Endothelial cell of umbilical vein (primary cell): ENCODE measurements around the gene PITPNM3. TPM values are rescaled to one million over a fixed set of nuclear protein-coding genes. Genes with fewer than 3 reads are reported as not detected.

ENCODE experiments used
- BruUV-seq: library from RNA; stranded (reverse); fragments of 400-500 nt; replicated peaks from 2 replicates; lab custom pipeline; 2021; lab: Mats Ljungman, UMichigan
- CTCF ChIA-PET: fragments of 300-600, 350-600 bp; sonication (Branson Sonifier 250); formaldehyde crosslinking; loops from one replicate; lab custom pipeline; 2021; ENCODE audit warnings: antibody characterized with exemption, inconsistent platforms; lab: Charles Lee
- POLR2A ChIA-PET: fragments of 300-600, 350-600 bp; sonication (Branson Sonifier 250); formaldehyde crosslinking; loops from one replicate; lab custom pipeline; 2021; ENCODE audit warnings: antibody characterized with exemption, inconsistent platforms; lab: Charles Lee
- DNase-seq: peaks from one replicate; pipeline ENCODE4 v3.0.0-alpha.2; 2011; ENCODE audit warnings: low read depth, low spot score
- FAIRE-seq: peaks from 2 replicates; lab custom pipeline; 2011; peaks lifted over from hg19 to GRCh38; lab: Jason Lieb, UNC
- H2AFZ ChIP-seq: 2 replicates; pipeline ENCODE4 v1.6.0; 2012; ENCODE audit warnings: low read depth, low read length, control low read depth, inconsistent platforms
- H3K27ac ChIP-seq: 2 replicates; pipeline ENCODE4 v1.5.1; 2011; ENCODE audit warnings: low read depth, mild to moderate bottlenecking, control low read depth, low read length, moderate library complexity; ENCODE audit not compliant: insufficient read depth
- H3K27me3 ChIP-seq, 2 experiments: 2 replicates each; pipeline versions ENCODE4 v1.6.0 to v1.6.1; 2011; ENCODE audit warnings: low read length in 2 of 2, mixed read lengths in 1 of 2; ENCODE audit not compliant: control insufficient read depth in 2 of 2, insufficient read depth in 2 of 2
- H3K36me3 ChIP-seq, 2 experiments: 2 replicates in 1 of 2; 3 replicates in 1 of 2; pipeline ENCODE4 v1.5.1; 2011; ENCODE audit warnings: low read length in 2 of 2, mild to moderate bottlenecking in 1 of 2, moderate library complexity in 1 of 2; ENCODE audit not compliant: control insufficient read depth in 2 of 2, insufficient read depth in 2 of 2; ENCODE audit errors: extremely low read depth in 1 of 2
- H3K4me1 ChIP-seq: 3 replicates; pipeline ENCODE4 v1.5.1; 2011; ENCODE audit warnings: mild to moderate bottlenecking, low read length; ENCODE audit not compliant: control insufficient read depth, insufficient read depth; ENCODE audit errors: extremely low read depth
- H3K4me2 ChIP-seq: 2 replicates; pipeline ENCODE4 v1.6.1; 2011; ENCODE audit warnings: low read length, control low read depth, mixed read lengths; ENCODE audit not compliant: insufficient read depth
- H3K4me3 ChIP-seq, 3 experiments: fragments of 200-600 bp in 1 of 3; sonication (generic), shearing (Covaris generic) in 1 of 3; replicated peaks in 1 of 3; 2 replicates each; pipeline ENCODE4 v1.5.1; 2011 to 2016; ENCODE audit warnings: control low read depth in 3 of 3, low read length in 3 of 3, mild to moderate bottlenecking in 2 of 3, inconsistent platforms in 1 of 3, low read depth in 1 of 3, moderate library complexity in 1 of 3; ENCODE audit not compliant: insufficient read depth in 1 of 3
- H3K79me2 ChIP-seq: 2 replicates; pipeline ENCODE4 v1.6.0; 2012; ENCODE audit warnings: low read length, inconsistent platforms; ENCODE audit not compliant: control insufficient read depth, insufficient read depth
- H3K9ac ChIP-seq: replicated peaks from 2 replicates; pipeline ENCODE3; 2011; ENCODE audit warnings: low read length, control low read depth; ENCODE audit not compliant: insufficient read depth; ENCODE audit errors: extremely low read depth
- H3K9me1 ChIP-seq: replicated peaks from 3 replicates; pipeline ENCODE4 v1.6.0; 2011; ENCODE audit warnings: mild to moderate bottlenecking, low read length; ENCODE audit not compliant: control insufficient read depth, insufficient read depth; ENCODE audit errors: extremely low read depth
- H3K9me3 ChIP-seq: replicated peaks from 2 replicates; pipeline ENCODE4 v1.5.1; 2012; ENCODE audit warnings: low read length, inconsistent platforms; ENCODE audit not compliant: control insufficient read depth, insufficient read depth
- H4K20me1 ChIP-seq: replicated peaks from 2 replicates; pipeline ENCODE3; 2011; ENCODE audit warnings: mild to moderate bottlenecking, low read length; ENCODE audit not compliant: control insufficient read depth, insufficient read depth; ENCODE audit errors: extremely low read depth
- EZH2 ChIP-seq: IDR thresholded peaks from 2 replicates; pipeline ENCODE4 v1.6.1; 2012; ENCODE audit warnings: borderline replicate concordance, low read depth, mild to moderate bottlenecking, moderate library complexity, low read length, inconsistent platforms; ENCODE audit not compliant: severe bottlenecking
- FOS ChIP-seq: IDR thresholded peaks from 2 replicates; pipeline ENCODE4 v1.6.1; 2011; ENCODE audit warnings: mild to moderate bottlenecking, low read length, moderate library complexity, borderline replicate concordance; ENCODE audit not compliant: insufficient read depth
- GATA2 ChIP-seq: IDR thresholded peaks from 2 replicates; pipeline ENCODE4 v1.7.0; 2011; ENCODE audit warnings: low read depth, mild to moderate bottlenecking, moderate library complexity, mixed read lengths, low read length; ENCODE audit not compliant: insufficient read length, insufficient read depth
- JUN ChIP-seq: IDR thresholded peaks from 2 replicates; pipeline ENCODE4 v1.6.1; 2011; ENCODE audit warnings: borderline replicate concordance, low read depth; ENCODE audit not compliant: insufficient read length, insufficient read depth
- MYC ChIP-seq: IDR thresholded peaks from one replicate; pipeline ENCODE4 v1.6.1; 2011; ENCODE audit warnings: mild to moderate bottlenecking, low read depth, low read length
- POLR2A ChIP-seq: IDR thresholded peaks from 2 replicates; pipeline ENCODE4 v1.6.1; 2012; ENCODE audit warnings: low read depth, mild to moderate bottlenecking, control low read depth, low read length
- POLR2AphosphoS5 ChIP-seq: IDR thresholded peaks from 2 replicates; pipeline ENCODE4 v1.6.1; 2012; ENCODE audit warnings: low read depth, mild to moderate bottlenecking, control low read depth, low read length, moderate library complexity; ENCODE audit not compliant: insufficient read depth
- dilution Hi-C: fragments of 300-500 bp; cut with MboI; formaldehyde crosslinking; loops from one replicate; pipeline ENCODE4 v1.15.0; 2019; ENCODE audit warnings: low sequenced_read_pairs; ENCODE audit not compliant: extremely low pct_ligation_motif_present
- intact Hi-C: fragments of 100-400 bp; cut with micrococcal nuclease; formaldehyde crosslinking; loops from one replicate; pipeline ENCODE4 v1.10.0; 2022
- polyA plus RNA-seq, 4 experiments: library from polyadenylated mRNA; depleted of rRNA in 3 of 4; stranded (reverse) in 3 of 4; unstranded in 1 of 4; fragments of >200 nt; gene quantifications; 2 replicates each; pipeline versions ENCODE4 v1.2.1 to v1.2.3, GENCODE V29; 2011 to 2012; ENCODE audit warnings: missing spikeins in 1 of 4
- total RNA-seq: library from RNA; stranded (reverse); gene quantifications from 2 replicates; pipeline ENCODE4 v1.2.3, GENCODE V29; 2021
- TF ChIP-seq, protein P1 (sequence below), 2 donors: IDR thresholded peaks; 1 replicate in 1 of 2; 2 replicates in 1 of 2; pipeline ENCODE4 v1.5.1; 2011; ENCODE audit warnings: low read length in 2 of 2, mild to moderate bottlenecking in 2 of 2, moderate library complexity in 2 of 2, control low read depth in 1 of 2, inconsistent platforms in 1 of 2, low read depth in 1 of 2; ENCODE audit not compliant: insufficient read depth in 1 of 2; ENCODE audit errors: extremely low read depth in 1 of 2
- TF ChIP-seq, protein P2 (sequence below): IDR thresholded peaks from 2 replicates; pipeline ENCODE4 v1.6.1; 2011; ENCODE audit not compliant: insufficient read depth, insufficient read length

PITPNM3 gene
- total and polyA plus RNA-seq, 2 donors (not counting 3 experiments of a cell fraction or from before 2014, with no cell fraction given), result 1.0 to 1.9 TPM

DNA sequence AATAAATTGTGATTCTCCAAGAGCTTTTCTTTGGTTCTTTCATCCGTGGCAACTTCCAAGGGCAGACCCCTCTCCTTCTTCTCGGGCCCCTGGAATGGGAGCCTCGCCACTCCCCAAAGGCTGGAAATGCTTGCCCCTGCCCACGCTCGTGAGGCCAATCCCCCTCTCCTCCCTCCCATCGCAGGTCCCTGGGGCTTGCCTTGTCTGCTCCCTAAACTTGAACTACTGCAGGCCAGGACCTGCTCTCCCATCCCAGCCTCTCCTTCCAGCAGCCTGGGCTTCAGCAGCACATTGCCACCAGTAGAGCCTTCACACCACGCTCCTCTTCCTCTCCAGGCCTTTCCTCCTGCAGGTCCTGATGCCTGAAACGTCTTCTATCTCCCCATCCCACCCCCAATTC, 11.1 kb downstream of the PITPNM3 start:
- Histone ChIP-seq H4K20me1 (no peaks in the 10 kb centered on the region), H3K79me2 (no peaks in the 10 kb centered on the region), H3K9me3 (no peaks in the 10 kb centered on the region), H3K27me3 (no peaks in the 10 kb centered on the region), H3K9ac (no peak overlapping the region), H3K9me1 (no peaks in the 10 kb centered on the region), H3K4me2 (no peak overlapping the region), H3K27ac (no peak overlapping the region), H3K36me3 (no peaks in the 10 kb centered on the region), H3K4me1 (no peaks in the 10 kb centered on the region), H3K4me3 (no peak overlapping the region), H2AFZ (no peak overlapping the region)
- dilution Hi-C loops, result no loop called here
- TF ChIP-seq EZH2, result no peak
- no peak for TF ChIP-seq GATA2
- TF ChIP-seq, protein P1, sequence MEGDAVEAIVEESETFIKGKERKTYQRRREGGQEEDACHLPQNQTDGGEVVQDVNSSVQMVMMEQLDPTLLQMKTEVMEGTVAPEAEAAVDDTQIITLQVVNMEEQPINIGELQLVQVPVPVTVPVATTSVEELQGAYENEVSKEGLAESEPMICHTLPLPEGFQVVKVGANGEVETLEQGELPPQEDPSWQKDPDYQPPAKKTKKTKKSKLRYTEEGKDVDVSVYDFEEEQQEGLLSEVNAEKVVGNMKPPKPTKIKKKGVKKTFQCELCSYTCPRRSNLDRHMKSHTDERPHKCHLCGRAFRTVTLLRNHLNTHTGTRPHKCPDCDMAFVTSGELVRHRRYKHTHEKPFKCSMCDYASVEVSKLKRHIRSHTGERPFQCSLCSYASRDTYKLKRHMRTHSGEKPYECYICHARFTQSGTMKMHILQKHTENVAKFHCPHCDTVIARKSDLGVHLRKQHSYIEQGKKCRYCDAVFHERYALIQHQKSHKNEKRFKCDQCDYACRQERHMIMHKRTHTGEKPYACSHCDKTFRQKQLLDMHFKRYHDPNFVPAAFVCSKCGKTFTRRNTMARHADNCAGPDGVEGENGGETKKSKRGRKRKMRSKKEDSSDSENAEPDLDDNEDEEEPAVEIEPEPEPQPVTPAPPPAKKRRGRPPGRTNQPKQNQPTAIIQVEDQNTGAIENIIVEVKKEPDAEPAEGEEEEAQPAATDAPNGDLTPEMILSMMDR (IDR thresholded peaks at IDR 0.05; ENCODE audit: extremely low read depth in 1 of 2, insufficient read depth in 1 of 2, low read depth in 1 of 2, low read length in 2 of 2), result no peak
- no peak for TF ChIP-seq POLR2AphosphoS5
- no peak for TF ChIP-seq POLR2A
- no peak for TF ChIP-seq JUN
- no peak for TF ChIP-seq MYC
- TF ChIP-seq FOS, result no peak
- TF ChIP-seq, protein P2, sequence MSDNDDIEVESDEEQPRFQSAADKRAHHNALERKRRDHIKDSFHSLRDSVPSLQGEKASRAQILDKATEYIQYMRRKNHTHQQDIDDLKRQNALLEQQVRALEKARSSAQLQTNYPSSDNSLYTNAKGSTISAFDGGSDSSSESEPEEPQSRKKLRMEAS, result no peak
- ChIA-PET POLR2A (no interaction called here), CTCF (interaction anchor here (0.6 kb wide), 1 partner anchor 12 kb away, joined by 3 read pairs; no protein-coding TSS in a partner anchor)
- intact Hi-C loops, result no loop called here
- FAIRE-seq (no peak), DNase-seq (no peak)
- BruUV-seq, result no TSS peak
